WERI-Rb-1 (cell line): ENCODE results near the gene USP3.

Source experiments
- DNase-seq: peaks from one replicate; pipeline ENCODE4 v3.0.0-alpha.2; 2020
- H3K27ac ChIP-seq: fragments of 250-450 bp; sonication (Bioruptor Pico); 2 replicates; pipeline ENCODE4 v1.5.1; 2020; ENCODE audit warnings: mild to moderate bottlenecking, moderate library complexity
- H3K27me3 ChIP-seq: fragments of 250-450 bp; sonication (Bioruptor Pico); 2 replicates; pipeline ENCODE4 v1.5.1; 2021; ENCODE audit warnings: mild to moderate bottlenecking, low read depth, moderate library complexity; ENCODE audit not compliant: insufficient read depth, severe bottlenecking
- H3K36me3 ChIP-seq: fragments of 250-450 bp; sonication (Bioruptor Pico); 2 replicates; pipeline ENCODE4 v1.5.1; 2020; ENCODE audit warnings: mild to moderate bottlenecking, moderate library complexity
- H3K4me3 ChIP-seq: 2 replicates; pipeline ENCODE4 v1.5.1; 2011; ENCODE audit warnings: low read depth, mild to moderate bottlenecking, control low read depth, low read length
- H3K9me3 ChIP-seq: fragments of 250-450 bp; sonication (Bioruptor Pico); 2 replicates; pipeline ENCODE4 v1.5.1; 2021; ENCODE audit warnings: mild to moderate bottlenecking, moderate library complexity; ENCODE audit not compliant: severe bottlenecking
- CTCF ChIP-seq: IDR thresholded peaks from 2 replicates; pipeline ENCODE4 v1.5.1; 2011; ENCODE audit warnings: low read depth, mild to moderate bottlenecking, control low read depth, inconsistent platforms, low read length

Gene USP3

DNA sequence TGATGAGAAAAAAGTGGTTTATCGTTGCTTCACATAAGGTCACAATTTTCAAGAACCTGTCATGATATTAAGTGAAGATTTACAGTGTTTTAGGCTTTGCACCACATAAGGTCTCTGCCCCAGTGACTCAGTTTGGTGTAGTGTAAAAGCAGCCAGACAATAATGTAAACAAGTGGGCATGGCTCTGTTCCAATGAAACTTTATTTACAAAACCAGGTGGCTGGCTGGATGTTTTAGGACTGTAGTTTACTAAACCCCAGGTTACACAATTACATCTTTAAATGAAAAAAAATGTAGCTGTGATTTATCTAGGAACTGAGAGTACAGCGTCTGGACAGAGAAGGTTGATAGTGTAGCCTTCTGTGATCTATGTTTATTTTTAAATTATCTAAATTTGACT lies 83.1 kb downstream of the USP3 start:
- H3K9me3 ChIP-seq: no peaks in the 10 kb centered on the region
- no peak overlapping the region for H3K27ac ChIP-seq
- no peak for TF ChIP-seq CTCF
- no peak for DNase-seq
- no peak overlapping the region for H3K4me3 ChIP-seq
- no peaks in the 10 kb centered on the region for H3K27me3 ChIP-seq
- H3K36me3 ChIP-seq: peaks cover 74% of the 10 kb centered on the region

- TF ChIP-seq CTCF: no peak
- Histone ChIP-seq H3K4me3 (no peak overlapping the region), H3K36me3 (peaks cover 73% of the 10 kb centered on the region), H3K9me3 (no peaks in the 10 kb centered on the region), H3K27ac (no peak overlapping the region), H3K27me3 (no peaks in the 10 kb centered on the region)
- DNase-seq: no peak
Observed at GRCh38 chr15:63588826-63589225, 84.4 kb downstream of the USP3 start.

DNA sequence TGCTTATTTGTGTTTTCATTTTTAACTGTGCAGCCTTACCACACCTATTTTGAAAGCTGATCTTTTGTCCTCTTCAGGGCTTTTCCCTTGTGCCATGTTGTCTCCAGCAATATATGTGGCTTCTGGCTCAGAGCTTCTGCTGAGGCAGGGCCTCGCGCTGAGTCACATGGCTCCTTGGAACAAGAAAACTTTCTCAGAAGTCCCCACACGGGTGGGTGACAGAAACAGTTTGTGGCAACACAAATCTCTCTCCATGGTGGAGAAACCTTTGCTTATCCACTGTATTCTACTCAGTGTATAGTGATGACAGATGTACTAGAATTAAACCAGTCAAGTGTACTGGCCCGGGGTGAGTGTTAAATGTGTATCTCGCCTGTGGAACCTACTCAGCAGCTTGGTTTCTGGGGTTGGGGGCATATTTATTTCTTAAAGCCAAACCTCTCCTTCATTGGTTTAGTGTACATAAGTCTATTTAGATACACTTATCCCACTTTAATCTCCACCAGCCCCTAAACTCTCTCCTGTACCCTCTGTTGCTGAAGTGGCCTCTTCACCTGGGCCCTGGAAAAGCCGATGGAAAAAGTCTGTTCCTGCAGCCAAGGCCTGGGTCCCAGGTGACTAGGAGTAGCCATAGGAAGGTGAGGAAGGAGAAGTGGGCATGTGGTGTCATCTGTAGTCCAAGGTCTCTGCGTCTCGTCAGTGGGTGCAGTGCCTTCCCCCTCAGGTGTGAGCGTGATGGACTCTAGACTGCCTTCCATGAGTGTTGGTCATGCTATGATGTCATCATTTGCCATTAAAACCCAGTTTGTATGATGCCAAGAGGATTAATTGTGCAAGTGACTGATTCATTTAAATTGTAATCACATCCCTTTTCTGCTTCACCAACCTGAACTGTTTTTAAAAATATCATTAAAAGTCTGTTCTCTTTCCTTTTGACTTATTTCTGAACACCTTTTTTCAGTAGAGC lies 89.6 kb downstream of the USP3 start:
- Histone ChIP-seq H3K27ac (no peak overlapping the region), H3K36me3 (peaks cover 49% of the 10 kb centered on the region), H3K9me3 (no peaks in the 10 kb centered on the region), H3K27me3 (no peaks in the 10 kb centered on the region), H3K4me3 (no peak overlapping the region)
- no peak for TF ChIP-seq CTCF
- no peak for DNase-seq

DNA sequence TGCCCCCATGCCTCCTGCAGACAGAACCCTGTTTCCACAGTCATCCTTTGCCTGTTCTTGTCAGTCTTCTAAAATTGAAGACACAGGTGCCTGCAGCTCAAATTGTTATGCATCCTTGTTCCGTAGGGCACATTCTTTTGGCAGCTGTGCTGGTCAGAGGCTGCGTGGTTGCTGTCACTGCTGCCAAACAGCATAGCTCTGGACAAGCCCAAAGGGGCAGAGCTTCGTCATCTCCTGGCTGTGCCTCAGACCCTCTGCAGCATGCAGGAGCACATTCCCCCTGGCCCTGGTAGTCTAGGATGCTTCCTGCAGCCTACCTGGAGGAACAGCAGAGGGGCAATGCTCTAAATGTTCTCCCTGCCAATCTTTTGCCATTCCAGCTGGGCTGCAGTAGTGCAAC lies 90.7 kb downstream of the USP3 start:
- H3K4me3 ChIP-seq: no peak overlapping the region
- no peaks in the 10 kb centered on the region for H3K27me3 ChIP-seq
- H3K36me3 ChIP-seq: peaks cover 38% of the 10 kb centered on the region
- H3K9me3 ChIP-seq: no peaks in the 10 kb centered on the region
- H3K27ac ChIP-seq: no peak overlapping the region
- DNase-seq: no peak
- TF ChIP-seq CTCF: no peak

- Histone ChIP-seq H3K36me3 (peaks cover 32% of the 10 kb centered on the region), H3K9me3 (no peaks in the 10 kb centered on the region), H3K4me3 (no peak overlapping the region), H3K27me3 (no peaks in the 10 kb centered on the region), H3K27ac (no peak overlapping the region)
- DNase-seq: no peak
- no peak for TF ChIP-seq CTCF
Observed at GRCh38 chr15:63595688-63596087, 91.3 kb downstream of the USP3 start.
